Measurements from ENCODE around the gene NECAB2.

DNA sequence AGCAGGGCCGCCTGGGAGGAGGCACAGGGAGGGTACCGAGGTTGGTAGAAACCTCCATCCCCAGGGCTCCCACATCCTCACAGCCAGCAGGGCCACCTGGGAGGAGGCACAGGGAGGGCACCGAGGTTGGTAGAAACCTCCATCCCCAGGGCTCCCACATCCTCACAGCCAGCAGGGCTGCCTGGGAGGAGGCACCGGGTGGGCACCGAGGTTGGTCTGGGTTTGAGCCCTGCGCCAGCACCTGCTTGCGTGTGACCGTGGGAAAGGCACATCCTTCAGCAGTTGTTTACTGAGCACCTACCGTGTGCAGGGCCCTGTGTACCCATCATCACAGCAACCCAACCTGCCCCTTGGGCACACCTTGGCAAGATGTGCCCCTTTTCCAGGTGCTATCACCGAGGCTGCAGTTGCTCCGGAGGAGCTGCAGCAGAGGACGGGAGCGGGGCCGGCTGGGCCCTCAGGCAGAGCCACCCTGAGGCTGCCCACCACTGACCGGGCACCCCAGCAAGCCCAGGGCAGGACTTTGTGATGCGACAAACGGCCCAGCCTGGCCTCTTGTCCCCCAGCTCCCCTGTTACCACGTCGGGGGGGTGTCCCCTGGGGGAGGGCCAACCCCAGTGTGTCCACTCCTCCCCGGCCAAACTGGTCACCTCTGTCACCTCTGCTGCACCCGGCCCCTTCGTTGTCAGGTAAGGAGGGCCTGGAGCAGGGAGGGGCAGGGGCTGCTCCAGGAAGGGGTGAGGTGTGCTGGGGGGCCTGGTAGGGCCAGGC is 37.1 kb upstream of the NECAB2 start:
- TF ChIP-seq, protein P1, sequence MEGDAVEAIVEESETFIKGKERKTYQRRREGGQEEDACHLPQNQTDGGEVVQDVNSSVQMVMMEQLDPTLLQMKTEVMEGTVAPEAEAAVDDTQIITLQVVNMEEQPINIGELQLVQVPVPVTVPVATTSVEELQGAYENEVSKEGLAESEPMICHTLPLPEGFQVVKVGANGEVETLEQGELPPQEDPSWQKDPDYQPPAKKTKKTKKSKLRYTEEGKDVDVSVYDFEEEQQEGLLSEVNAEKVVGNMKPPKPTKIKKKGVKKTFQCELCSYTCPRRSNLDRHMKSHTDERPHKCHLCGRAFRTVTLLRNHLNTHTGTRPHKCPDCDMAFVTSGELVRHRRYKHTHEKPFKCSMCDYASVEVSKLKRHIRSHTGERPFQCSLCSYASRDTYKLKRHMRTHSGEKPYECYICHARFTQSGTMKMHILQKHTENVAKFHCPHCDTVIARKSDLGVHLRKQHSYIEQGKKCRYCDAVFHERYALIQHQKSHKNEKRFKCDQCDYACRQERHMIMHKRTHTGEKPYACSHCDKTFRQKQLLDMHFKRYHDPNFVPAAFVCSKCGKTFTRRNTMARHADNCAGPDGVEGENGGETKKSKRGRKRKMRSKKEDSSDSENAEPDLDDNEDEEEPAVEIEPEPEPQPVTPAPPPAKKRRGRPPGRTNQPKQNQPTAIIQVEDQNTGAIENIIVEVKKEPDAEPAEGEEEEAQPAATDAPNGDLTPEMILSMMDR (IDR thresholded peaks at IDR 0.05): no peak
- TF ChIP-seq POLR2A (IDR thresholded peaks at IDR 0.05) (no peak), POLR2AphosphoS5 (IDR thresholded peaks at IDR 0.05) (no peak)
